Gastroesophageal sphincter (tissue), 3 donors: ENCODE measurements around the gene OTUD3.

ENCODE experiments used
- CTCF ChIP-seq, 4 experiments: fragments of 200-600 bp in 2 of 4; fragments of 450-650 bp in 2 of 4; sonication (generic) in 1 of 4; IDR thresholded peaks; one replicate each; pipeline ENCODE4 v1.5.1; 2017 to 2019; ENCODE audit warnings: antibody characterized with exemption in 4 of 4, mild to moderate bottlenecking in 2 of 4, moderate library complexity in 2 of 4
- EP300 ChIP-seq: sonication (generic); formaldehyde crosslinking; IDR thresholded peaks from one replicate; pipeline ENCODE4 v1.6.1; 2017; ENCODE audit warnings: antibody characterized with exemption, mild to moderate bottlenecking
- POLR2A ChIP-seq, 2 donors: fragments of 450-650 bp; IDR thresholded peaks; one replicate each; pipeline ENCODE4 v1.6.1; 2017; ENCODE audit warnings: antibody characterized with exemption in 2 of 2, mild to moderate bottlenecking in 2 of 2, moderate library complexity in 1 of 2

- TF ChIP-seq POLR2A (IDR thresholded peaks at IDR 0.05) = no peak
- TF ChIP-seq CTCF (IDR thresholded peaks at IDR 0.05) = no peak
- TF ChIP-seq EP300 = no peak
Observed at GRCh38 chr1:19850214-19850613, 32.0 kb upstream of the OTUD3 start.
